ENCODE data around the gene STPG3. TPM values are rescaled to one million over a fixed set of nuclear protein-coding genes. Genes with fewer than 3 reads are reported as not detected.

STPG3 gene
- total and polyA plus RNA-seq, 2 of the 8 experiments (the other 6 are each of a cell fraction or from before 2014, with no cell fraction given) = not detected

DNA sequence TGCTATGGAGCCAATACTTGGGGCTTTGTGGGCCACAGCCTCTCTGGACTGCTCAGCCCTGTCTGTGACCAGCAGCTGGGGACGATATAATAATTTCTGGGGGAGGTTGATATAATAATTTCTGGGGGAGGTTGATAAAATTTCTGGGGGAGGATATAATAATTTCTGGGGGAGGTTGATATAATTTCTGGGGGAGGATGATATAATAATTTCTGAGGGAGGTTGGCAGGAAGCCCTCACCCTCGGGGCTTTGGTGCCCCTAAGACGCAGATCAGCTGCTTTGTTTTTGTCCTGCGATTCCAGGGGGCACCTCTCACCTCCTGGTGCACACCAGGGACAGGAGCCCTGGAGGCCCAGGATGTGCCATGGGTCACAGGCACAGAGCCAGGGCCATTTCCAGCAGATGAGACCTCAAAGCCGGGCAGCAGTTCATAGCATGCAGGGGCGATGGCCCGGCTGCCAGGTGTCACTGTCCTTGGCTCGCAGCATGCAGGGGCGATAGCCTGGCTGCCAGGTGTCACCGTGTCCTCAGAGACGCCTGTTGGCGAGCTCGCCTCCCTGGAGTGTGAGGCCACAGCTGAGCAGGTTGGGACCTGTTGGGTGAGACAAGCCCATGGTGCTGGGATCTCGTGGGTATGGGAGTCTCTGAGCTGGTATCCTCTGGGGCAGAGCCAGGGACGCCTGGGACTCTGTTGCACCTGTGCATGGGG lies 22.7 kb downstream of the STPG3 start:
- H4K91ac ChIP-seq (replicated peaks; ENCODE audit: insufficient read length, low read length) = no peak overlapping the region
- CTCF ChIA-PET (ENCODE audit: partially characterized antibody) = interaction anchor here (0.5 to 2.2 kb wide), 10 partner anchors 9 to 212 kb away, joined by 3 to 8 read pairs (median 4); no protein-coding TSS in a partner anchor
- no peaks in the 10 kb centered on the region for H3K9me3 ChIP-seq (ENCODE audit: insufficient read depth in 2 of 2, low read depth in 1 of 2, low read length in 1 of 2)
- H3K36me3 ChIP-seq (ENCODE audit: control insufficient read depth in 2 of 4, insufficient read depth in 4 of 4, low read length in 3 of 4) = peaks cover 0 to 12% (median 10%) of the 10 kb centered on the region in 4 experiments; a peak in 6 of 8 replicates
- no peak overlapping the region for H2BK15ac ChIP-seq (ENCODE audit: low read length)
- H4K5ac ChIP-seq (ENCODE audit: insufficient read length, low read depth, low read length) = no peak overlapping the region
- POLR2A ChIA-PET (ENCODE audit: partially characterized antibody) = interaction anchor here (1.0 to 47.8 kb wide), 4 partner anchors 8 to 39 kb away, joined by 3 to 1462 read pairs (median 4); partner anchors contain the start of genes CYSRT1, NDOR1, NELFB and NRARP
- H3K79me1 ChIP-seq (ENCODE audit: low read depth, low read length) = no peaks in the 10 kb centered on the region
- peaks cover 0 to 7% (median 2%) of the 10 kb centered on the region in 4 experiments; a peak in 4 of 7 replicates for H3K27me3 ChIP-seq (replicated peaks in 1 of 4; ENCODE audit: control insufficient read depth in 3 of 4, extremely low read depth in 1 of 4, insufficient read depth in 3 of 4, low read length in 3 of 4)
- no peak overlapping the region for H2BK12ac ChIP-seq (ENCODE audit: low read depth, low read length)
- FAIRE-seq = no peak
- no peak overlapping the region for H3K18ac ChIP-seq (ENCODE audit: extremely low read depth, low read length)
- 89% methylated on average over 15 of the region's 15 CpGs; no CpG with 5 or more reads in 1 of the 2 experiments for WGBS, 2 experiments (ENCODE audit: extremely low coverage in 1 of 2, insufficient coverage in 1 of 2, insufficient read length in 1 of 2, insufficient replicate concordance in 2 of 2, low coverage in 1 of 2, low lambda C conversion rate in 2 of 2, missing lambda C conversion rate in 1 of 2)
- H3K4me1 ChIP-seq (replicated peaks in 1 of 4; ENCODE audit: control insufficient read depth in 3 of 4, insufficient read depth in 4 of 4, low read length in 3 of 4) = peaks cover 0 to 23% (median 13%) of the 10 kb centered on the region in 4 experiments; a peak in 6 of 7 replicates
- no peak overlapping the region; the same call in 1 of the 2 replicates for H4K8ac ChIP-seq (ENCODE audit: extremely low read depth, insufficient read depth, low read length)
- no peak overlapping the region for H3K4me2 ChIP-seq (ENCODE audit: insufficient read depth in 1 of 2, low read depth in 2 of 2, low read length in 2 of 2)
- no peak for DNase-seq (ENCODE audit: low read depth in 1 of 2, low spot score in 2 of 2)
- peak overlapping the region; percentile 52 for H2BK5ac ChIP-seq (ENCODE audit: low read depth, low read length)
- H2AFZ ChIP-seq (ENCODE audit: low read length) = no peak overlapping the region
- no peak overlapping the region for H3K27ac ChIP-seq (ENCODE audit: low read depth, low read length)
- no peak overlapping the region for H3K4me3 ChIP-seq (ENCODE audit: extremely low read depth in 1 of 4, insufficient read depth in 2 of 4, low read depth in 3 of 4, low read length in 4 of 4)
- H4K20me1 ChIP-seq (replicated peaks in 1 of 2; ENCODE audit: control insufficient read depth in 1 of 2, insufficient read depth in 2 of 2, low read length in 2 of 2) = peaks cover 4 to 7% of the 10 kb centered on the region in 2 experiments
- H3K4ac ChIP-seq (replicated peaks; ENCODE audit: insufficient read length, low read depth, low read length) = no peak overlapping the region
- no peak for TF ChIP-seq HDAC6 (IDR thresholded peaks at IDR 0.05; ENCODE audit: low read depth, low read length)
- TF ChIP-seq, protein P1, sequence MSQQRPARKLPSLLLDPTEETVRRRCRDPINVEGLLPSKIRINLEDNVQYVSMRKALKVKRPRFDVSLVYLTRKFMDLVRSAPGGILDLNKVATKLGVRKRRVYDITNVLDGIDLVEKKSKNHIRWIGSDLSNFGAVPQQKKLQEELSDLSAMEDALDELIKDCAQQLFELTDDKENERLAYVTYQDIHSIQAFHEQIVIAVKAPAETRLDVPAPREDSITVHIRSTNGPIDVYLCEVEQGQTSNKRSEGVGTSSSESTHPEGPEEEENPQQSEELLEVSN (IDR thresholded peaks at IDR 0.05) = no peak
- TF ChIP-seq, protein P2, sequence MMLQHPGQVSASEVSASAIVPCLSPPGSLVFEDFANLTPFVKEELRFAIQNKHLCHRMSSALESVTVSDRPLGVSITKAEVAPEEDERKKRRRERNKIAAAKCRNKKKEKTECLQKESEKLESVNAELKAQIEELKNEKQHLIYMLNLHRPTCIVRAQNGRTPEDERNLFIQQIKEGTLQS (IDR thresholded peaks at IDR 0.05; ENCODE audit: insufficient read depth, low read depth, low read length) = no peak
- no peak for TF ChIP-seq POLR2A (IDR thresholded peaks at IDR 0.05; ENCODE audit: control extremely low read depth in 1 of 2, low read depth in 2 of 2, low read length in 2 of 2)
- no peak for TF ChIP-seq BCL11A (IDR thresholded peaks at IDR 0.05; ENCODE audit: low read depth in 2 of 2, low read length in 2 of 2)
- TF ChIP-seq CTBP2 (IDR thresholded peaks at IDR 0.05; ENCODE audit: borderline replicate concordance, insufficient read depth, insufficient read length, low read length) = no peak
- TF ChIP-seq SIX5 (IDR thresholded peaks at IDR 0.05; ENCODE audit: low read depth, low read length) = no peak
- TF ChIP-seq SUZ12 (IDR thresholded peaks at IDR 0.05; ENCODE audit: low read length) = no peak
- no peak for TF ChIP-seq PHF8 (conservative IDR thresholded peaks at IDR 0.05; ENCODE audit: low read depth, low read length)
- no peak overlapping the region for H3K23ac ChIP-seq (ENCODE audit: insufficient read length)
- no peak overlapping the region for H2BK120ac ChIP-seq (replicated peaks; ENCODE audit: low read depth, low read length)
- no peak overlapping the region for H2BK20ac ChIP-seq (ENCODE audit: low read length)
- no peaks in the 10 kb centered on the region for H3K79me2 ChIP-seq (ENCODE audit: control insufficient read depth in 1 of 2, insufficient read depth in 2 of 2, low read length in 2 of 2)
- H3K56ac ChIP-seq (replicated peaks; ENCODE audit: insufficient read length, low read depth, low read length) = no peak overlapping the region
- no peak overlapping the region for H2AK5ac ChIP-seq (ENCODE audit: low read depth, low read length)
- peaks cover 2% of the 10 kb centered on the region; the same call in 1 of the 2 replicates for H3K23me2 ChIP-seq (ENCODE audit: low read depth, low read length)
- no peak overlapping the region for H3K9ac ChIP-seq (replicated peaks in 1 of 4; ENCODE audit: extremely low read depth in 1 of 4, low read depth in 3 of 4, low read length in 3 of 4)
- no peak overlapping the region for H3K14ac ChIP-seq (ENCODE audit: insufficient read length)

Measured in H1 (cell line).